Uterus (tissue), 2 donors: ENCODE measurements around the gene ABLIM2.

ENCODE experiments used
- POLR2A ChIP-seq, 2 donors: fragments of 450-650 bp; IDR thresholded peaks; one replicate each; pipeline ENCODE4 v1.6.1; 2016; ENCODE audit warnings: antibody characterized with exemption in 2 of 2, mild to moderate bottlenecking in 1 of 2, moderate library complexity in 1 of 2
- TF ChIP-seq, protein P1 (sequence below), 4 experiments: fragments of 200-600 bp in 2 of 4; fragments of 450-650 bp in 2 of 4; sonication (generic) in 2 of 4; IDR thresholded peaks; one replicate each; pipeline ENCODE4 v1.5.1; 2016 to 2019; ENCODE audit warnings: antibody characterized with exemption in 4 of 4, mild to moderate bottlenecking in 2 of 4, moderate library complexity in 1 of 4

DNA sequence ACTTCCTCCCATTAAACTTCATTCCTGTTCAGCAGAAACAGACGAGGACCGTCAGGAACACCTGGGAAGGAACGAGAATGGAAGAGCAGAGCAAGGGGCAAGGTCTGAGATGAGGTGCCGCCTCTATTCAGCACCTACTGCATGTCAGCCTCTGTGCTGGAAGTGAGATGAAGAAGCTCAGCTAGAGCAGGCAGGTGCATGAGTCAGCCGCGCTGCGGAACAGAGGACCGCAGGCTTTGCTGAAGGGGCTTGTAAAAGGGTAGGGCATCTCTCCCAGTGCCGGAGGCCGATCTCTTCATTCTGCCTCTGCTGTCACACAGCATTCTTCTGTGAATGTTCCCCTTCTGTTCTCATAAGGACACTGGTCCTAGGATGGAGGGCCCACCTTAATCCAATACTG is 6.1 kb upstream of the ABLIM2 start:
- TF ChIP-seq, protein P1, sequence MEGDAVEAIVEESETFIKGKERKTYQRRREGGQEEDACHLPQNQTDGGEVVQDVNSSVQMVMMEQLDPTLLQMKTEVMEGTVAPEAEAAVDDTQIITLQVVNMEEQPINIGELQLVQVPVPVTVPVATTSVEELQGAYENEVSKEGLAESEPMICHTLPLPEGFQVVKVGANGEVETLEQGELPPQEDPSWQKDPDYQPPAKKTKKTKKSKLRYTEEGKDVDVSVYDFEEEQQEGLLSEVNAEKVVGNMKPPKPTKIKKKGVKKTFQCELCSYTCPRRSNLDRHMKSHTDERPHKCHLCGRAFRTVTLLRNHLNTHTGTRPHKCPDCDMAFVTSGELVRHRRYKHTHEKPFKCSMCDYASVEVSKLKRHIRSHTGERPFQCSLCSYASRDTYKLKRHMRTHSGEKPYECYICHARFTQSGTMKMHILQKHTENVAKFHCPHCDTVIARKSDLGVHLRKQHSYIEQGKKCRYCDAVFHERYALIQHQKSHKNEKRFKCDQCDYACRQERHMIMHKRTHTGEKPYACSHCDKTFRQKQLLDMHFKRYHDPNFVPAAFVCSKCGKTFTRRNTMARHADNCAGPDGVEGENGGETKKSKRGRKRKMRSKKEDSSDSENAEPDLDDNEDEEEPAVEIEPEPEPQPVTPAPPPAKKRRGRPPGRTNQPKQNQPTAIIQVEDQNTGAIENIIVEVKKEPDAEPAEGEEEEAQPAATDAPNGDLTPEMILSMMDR (IDR thresholded peaks at IDR 0.05), result no peak
- no peak for TF ChIP-seq POLR2A (IDR thresholded peaks at IDR 0.05)
